Measurements from ENCODE around the gene SCNN1A. TPM values are rescaled to one million over a fixed set of nuclear protein-coding genes. Genes with fewer than 3 reads are reported as not detected.

SCNN1A gene
- total and polyA plus RNA-seq, 2 donors (not counting 1 experiment from before 2014, with no cell fraction given), result 0.20 TPM; not detected in 1

GRCh38 chr12:6343518-6343917 lies 31.8 kb downstream of the SCNN1A start:
- no peak overlapping the region for H3K4me2 ChIP-seq (replicated peaks; ENCODE audit: low read depth, low read length, poor library complexity, severe bottlenecking)
- TF ChIP-seq, protein P1, sequence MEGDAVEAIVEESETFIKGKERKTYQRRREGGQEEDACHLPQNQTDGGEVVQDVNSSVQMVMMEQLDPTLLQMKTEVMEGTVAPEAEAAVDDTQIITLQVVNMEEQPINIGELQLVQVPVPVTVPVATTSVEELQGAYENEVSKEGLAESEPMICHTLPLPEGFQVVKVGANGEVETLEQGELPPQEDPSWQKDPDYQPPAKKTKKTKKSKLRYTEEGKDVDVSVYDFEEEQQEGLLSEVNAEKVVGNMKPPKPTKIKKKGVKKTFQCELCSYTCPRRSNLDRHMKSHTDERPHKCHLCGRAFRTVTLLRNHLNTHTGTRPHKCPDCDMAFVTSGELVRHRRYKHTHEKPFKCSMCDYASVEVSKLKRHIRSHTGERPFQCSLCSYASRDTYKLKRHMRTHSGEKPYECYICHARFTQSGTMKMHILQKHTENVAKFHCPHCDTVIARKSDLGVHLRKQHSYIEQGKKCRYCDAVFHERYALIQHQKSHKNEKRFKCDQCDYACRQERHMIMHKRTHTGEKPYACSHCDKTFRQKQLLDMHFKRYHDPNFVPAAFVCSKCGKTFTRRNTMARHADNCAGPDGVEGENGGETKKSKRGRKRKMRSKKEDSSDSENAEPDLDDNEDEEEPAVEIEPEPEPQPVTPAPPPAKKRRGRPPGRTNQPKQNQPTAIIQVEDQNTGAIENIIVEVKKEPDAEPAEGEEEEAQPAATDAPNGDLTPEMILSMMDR (IDR thresholded peaks at IDR 0.05), result no peak
- no peak for TF ChIP-seq EZH2 (IDR thresholded peaks at IDR 0.05; ENCODE audit: borderline replicate concordance, insufficient read depth, low read depth, low read length, poor library complexity, severe bottlenecking)
- H3K27me3 ChIP-seq (replicated peaks in 1 of 4; ENCODE audit: control extremely low read depth in 1 of 4, control insufficient read depth in 3 of 4, insufficient read depth in 4 of 4, low read length in 3 of 4), result peaks cover 0 to 92% (median 72%) of the 10 kb centered on the region in 4 experiments
- peaks cover 0 to 32% (median 3%) of the 10 kb centered on the region in 3 donors for H3K9me3 ChIP-seq (ENCODE audit: control extremely low read depth in 1 of 3, control insufficient read depth in 2 of 3, insufficient read depth in 1 of 3, low read length in 2 of 3)
- Mint-ChIP-seq H3K4me3 (no peak overlapping the region), H3K9me3 (ENCODE audit: insufficient read depth) (no peaks in the 10 kb centered on the region), H3K4me1 (peaks cover 5% of the 10 kb centered on the region), H3K27me3 (peaks cover 57% of the 10 kb centered on the region), H3K27ac (no peak overlapping the region)
- H3K79me2 ChIP-seq (ENCODE audit: control insufficient read depth, insufficient read depth, low read length), result no peaks in the 10 kb centered on the region
- ChIA-PET POLR2A (no interaction called here), CTCF (interaction anchor here (1.2 kb wide), 1 partner anchor 20 kb away, joined by 3 read pairs; no protein-coding TSS in a partner anchor)
- DNase-seq, result no peak
- intact Hi-C loops (cut with micrococcal nuclease), result no loop called here
- ATAC-seq (ENCODE audit: low read depth), result no peak
- no peak overlapping the region for H3K9ac ChIP-seq (ENCODE audit: low read length)
- H2AFZ ChIP-seq (ENCODE audit: insufficient read depth, low read depth, low read length, poor library complexity, severe bottlenecking), result no peak overlapping the region
- 74% methylated on average over 3 of the region's 5 CpGs for WGBS (ENCODE audit: insufficient coverage)
- peaks cover 26 to 43% of the 10 kb centered on the region in 2 donors for H3K4me1 ChIP-seq (ENCODE audit: control insufficient read depth in 2 of 2, insufficient read depth in 2 of 2, low read length in 2 of 2)
- H3K27ac ChIP-seq (ENCODE audit: low read length in 2 of 2), result no peak overlapping the region
- H3K4me3 ChIP-seq (ENCODE audit: control extremely low read depth in 1 of 5, extremely low read depth in 1 of 5, insufficient read depth in 1 of 5, low read depth in 2 of 5, low read length in 4 of 5), result no peak overlapping the region
- no peaks in the 10 kb centered on the region for H3K36me3 ChIP-seq (replicated peaks in 1 of 2; ENCODE audit: control extremely low read depth in 1 of 2, control insufficient read depth in 1 of 2, extremely low read depth in 1 of 2, insufficient read depth in 2 of 2, low read length in 1 of 2)
- H4K20me1 ChIP-seq (ENCODE audit: control insufficient read depth, insufficient read depth, low read length, poor library complexity, severe bottlenecking), result no peaks in the 10 kb centered on the region

DNA sequence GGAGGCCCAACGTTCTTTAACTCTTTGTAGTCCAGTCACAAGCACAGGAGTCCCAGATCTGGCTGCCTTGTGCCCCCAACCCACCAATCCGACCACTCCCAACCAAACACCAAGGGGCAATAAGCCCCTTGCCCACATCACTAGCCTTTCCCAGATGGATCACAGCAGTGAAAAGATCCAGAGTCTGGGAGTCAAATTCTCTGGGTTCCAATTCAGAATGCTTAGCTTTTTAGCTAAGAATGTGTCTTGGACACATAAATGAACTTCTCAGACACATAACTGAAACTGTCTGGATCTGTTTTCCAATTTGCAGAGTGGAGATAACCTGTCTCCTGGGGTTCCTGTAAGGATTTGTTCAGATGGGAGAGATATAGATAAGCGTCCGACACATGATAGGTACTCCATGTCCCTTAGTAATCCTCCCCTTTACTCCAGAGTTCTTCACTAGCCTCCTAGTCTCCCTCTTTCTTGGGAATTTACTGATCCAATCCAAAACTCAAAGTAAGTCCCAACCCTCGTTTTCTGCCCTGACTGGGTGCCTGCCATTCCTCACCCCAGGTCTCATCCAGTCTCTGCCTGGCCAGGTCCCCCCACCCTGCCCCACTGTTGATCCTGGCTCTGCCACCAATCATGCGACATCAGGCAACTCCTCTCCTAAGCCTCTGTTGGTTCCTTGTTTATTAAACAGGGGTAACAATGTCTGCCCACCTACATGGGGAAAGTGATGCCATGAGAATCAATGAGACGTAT lies 33.0 kb downstream of the SCNN1A start:
- DNase-seq (no peak), ATAC-seq (ENCODE audit: low read depth) (no peak)
- H3K4me3 Mint-ChIP-seq, result no peak overlapping the region
- H3K27me3 Mint-ChIP-seq, result peaks cover 50% of the 10 kb centered on the region
- Histone ChIP-seq H3K9me3 (ENCODE audit: control extremely low read depth in 1 of 3, control insufficient read depth in 2 of 3, insufficient read depth in 1 of 3, low read length in 2 of 3) (peaks cover 0 to 31% (median 3%) of the 10 kb centered on the region in 3 donors), H3K36me3 (replicated peaks in 1 of 2; ENCODE audit: control extremely low read depth in 1 of 2, control insufficient read depth in 1 of 2, extremely low read depth in 1 of 2, insufficient read depth in 2 of 2, low read length in 1 of 2) (no peaks in the 10 kb centered on the region), H3K4me3 (ENCODE audit: control extremely low read depth in 1 of 5, extremely low read depth in 1 of 5, insufficient read depth in 1 of 5, low read depth in 2 of 5, low read length in 4 of 5) (peak overlapping the region in 1 of 5 experiments; percentile 32), H3K27me3 (replicated peaks in 1 of 4; ENCODE audit: control extremely low read depth in 1 of 4, control insufficient read depth in 3 of 4, insufficient read depth in 4 of 4, low read length in 3 of 4) (peaks cover 0 to 92% (median 72%) of the 10 kb centered on the region in 4 experiments), H4K20me1 (ENCODE audit: control insufficient read depth, insufficient read depth, low read length, poor library complexity, severe bottlenecking) (no peaks in the 10 kb centered on the region), H3K4me2 (replicated peaks; ENCODE audit: low read depth, low read length, poor library complexity, severe bottlenecking) (peak overlapping the region; percentile 36), H2AFZ (ENCODE audit: insufficient read depth, low read depth, low read length, poor library complexity, severe bottlenecking) (no peak overlapping the region), H3K27ac (ENCODE audit: low read length in 2 of 2) (no peak overlapping the region), H3K4me1 (ENCODE audit: control insufficient read depth in 2 of 2, insufficient read depth in 2 of 2, low read length in 2 of 2) (peaks cover 35 to 51% of the 10 kb centered on the region in 2 donors), H3K9ac (ENCODE audit: low read length) (peak overlapping the region; percentile 21), H3K79me2 (ENCODE audit: control insufficient read depth, insufficient read depth, low read length) (no peaks in the 10 kb centered on the region)
- H3K9me3 Mint-ChIP-seq (ENCODE audit: insufficient read depth), result no peaks in the 10 kb centered on the region
- POLR2A ChIA-PET, result interaction anchor here (0.6 kb wide), 1 partner anchor 80 kb away, joined by 3 read pairs; no protein-coding TSS in a partner anchor
- H3K4me1 Mint-ChIP-seq, result peaks cover 5% of the 10 kb centered on the region
- intact Hi-C loops (cut with micrococcal nuclease), result no loop called here
- H3K27ac Mint-ChIP-seq, result no peak overlapping the region
- CTCF ChIA-PET, result no interaction called here
- WGBS (ENCODE audit: insufficient coverage), result 5% methylated on average over 2 of the region's 7 CpGs
- no peak for TF ChIP-seq EZH2 (IDR thresholded peaks at IDR 0.05; ENCODE audit: borderline replicate concordance, insufficient read depth, low read depth, low read length, poor library complexity, severe bottlenecking)
- TF ChIP-seq, protein P1 (IDR thresholded peaks at IDR 0.05), result no peak

Measured in B cell (primary cell).